OCI-LY3 (cell line): ENCODE data around the gene ZNRD2.

Source experiments
- H2AFZ ChIP-seq: fragments of 200-600, 300-600 bp; shearing (Covaris generic); 2 replicates; pipeline ENCODE4 v1.6.0; 2014; ENCODE audit warnings: antibody characterized with exemption, low read depth, low read length
- H3K27ac ChIP-seq: fragments of 200-600, 300-600 bp; sonication (generic); 2 replicates; pipeline ENCODE4 v1.5.1; 2014; ENCODE audit warnings: mild to moderate bottlenecking, low read length, moderate library complexity, mixed read lengths
- H3K27me3 ChIP-seq: fragments of 200-600, 300-600 bp; sonication (generic); 2 replicates; pipeline ENCODE4 v1.6.1; 2014; ENCODE audit warnings: low read depth, low read length, mixed read lengths
- H3K36me3 ChIP-seq: fragments of 200-600, 300-600 bp; sonication (generic); replicated peaks from 2 replicates; pipeline ENCODE3; 2014; ENCODE audit warnings: low read depth, low read length, mixed read lengths
- H3K4me1 ChIP-seq: fragments of 300-600, 200-600 bp; sonication (generic); 2 replicates; pipeline ENCODE4 v1.6.1; 2014; ENCODE audit warnings: low read length, mixed read lengths
- H3K4me2 ChIP-seq: fragments of 200-600, 300-600 bp; sonication (generic); 2 replicates; pipeline ENCODE4 v1.6.1; 2014; ENCODE audit warnings: low read length, mixed read lengths
- H3K4me3 ChIP-seq: fragments of 300-600, 200-600 bp; sonication (generic); 2 replicates; pipeline ENCODE4 v1.5.1; 2014; ENCODE audit warnings: antibody characterized with exemption, mild to moderate bottlenecking, low read length, moderate library complexity
- H3K79me2 ChIP-seq: fragments of 300-600, 200-600 bp; shearing (Covaris generic); 2 replicates; pipeline ENCODE4 v1.6.1; 2014; ENCODE audit warnings: mild to moderate bottlenecking, low read length, mixed read lengths
- H3K9ac ChIP-seq: fragments of 300-600, 200-600 bp; shearing (Covaris generic); 2 replicates; pipeline ENCODE4 v1.6.0; 2014; ENCODE audit warnings: mild to moderate bottlenecking, low read length, moderate library complexity
- H3K9me3 ChIP-seq: fragments of 200-600, 300-600 bp; shearing (Covaris generic); 2 replicates; pipeline ENCODE4 v1.6.1; 2014; ENCODE audit warnings: low read length, mixed read lengths; ENCODE audit not compliant: insufficient read depth
- H4K20me1 ChIP-seq: fragments of 200-600, 300-600 bp; sonication (generic); 2 replicates; pipeline ENCODE4 v1.6.1; 2016; ENCODE audit warnings: low read length, mixed read lengths; ENCODE audit not compliant: insufficient read depth
- EZH2phosphoT487 ChIP-seq: fragments of 200-600 bp; shearing (Covaris generic); IDR thresholded peaks from 2 replicates; pipeline ENCODE4 v1.6.1; 2018; ENCODE audit warnings: antibody characterized with exemption, mixed run types, low read depth
- TF ChIP-seq, protein P1 (sequence below): fragments of 200-600, 300-600 bp; sonication (generic); IDR thresholded peaks from 2 replicates; pipeline ENCODE4 v1.5.1; 2014; ENCODE audit warnings: antibody characterized with exemption, low read length, low read depth

Gene ZNRD2

DNA sequence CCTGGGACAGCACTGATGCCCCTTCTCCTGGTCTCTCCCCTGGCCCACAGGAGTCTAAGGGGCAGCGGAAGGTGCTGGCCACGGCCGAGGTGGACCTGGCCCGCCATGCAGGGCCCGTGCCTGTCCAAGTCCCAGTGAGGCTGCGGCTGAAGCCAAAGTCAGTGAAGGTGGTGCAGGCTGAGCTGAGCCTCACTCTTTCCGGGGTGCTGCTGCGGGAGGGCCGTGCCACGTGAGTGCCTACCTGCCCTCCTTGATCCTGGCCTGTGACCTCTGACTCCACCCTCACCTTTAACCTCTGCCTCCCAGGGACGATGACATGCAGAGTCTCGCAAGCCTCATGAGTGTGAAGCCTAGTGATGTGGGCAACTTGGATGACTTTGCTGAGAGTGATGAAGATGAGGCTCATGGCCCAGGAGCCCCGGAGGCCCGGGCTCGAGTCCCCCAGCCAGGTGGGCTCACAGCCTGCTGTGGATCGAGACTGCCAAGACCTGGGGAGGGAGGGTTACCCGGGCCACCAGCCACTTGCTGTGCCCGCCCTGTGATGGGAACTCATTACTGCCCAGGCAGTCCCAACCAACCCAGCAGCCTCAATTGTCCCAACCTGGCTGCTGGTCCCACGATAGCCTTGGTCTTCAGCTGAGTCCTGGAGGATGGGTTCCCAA is 9.9 kb downstream of the ZNRD2 start:
- TF ChIP-seq, protein P1, sequence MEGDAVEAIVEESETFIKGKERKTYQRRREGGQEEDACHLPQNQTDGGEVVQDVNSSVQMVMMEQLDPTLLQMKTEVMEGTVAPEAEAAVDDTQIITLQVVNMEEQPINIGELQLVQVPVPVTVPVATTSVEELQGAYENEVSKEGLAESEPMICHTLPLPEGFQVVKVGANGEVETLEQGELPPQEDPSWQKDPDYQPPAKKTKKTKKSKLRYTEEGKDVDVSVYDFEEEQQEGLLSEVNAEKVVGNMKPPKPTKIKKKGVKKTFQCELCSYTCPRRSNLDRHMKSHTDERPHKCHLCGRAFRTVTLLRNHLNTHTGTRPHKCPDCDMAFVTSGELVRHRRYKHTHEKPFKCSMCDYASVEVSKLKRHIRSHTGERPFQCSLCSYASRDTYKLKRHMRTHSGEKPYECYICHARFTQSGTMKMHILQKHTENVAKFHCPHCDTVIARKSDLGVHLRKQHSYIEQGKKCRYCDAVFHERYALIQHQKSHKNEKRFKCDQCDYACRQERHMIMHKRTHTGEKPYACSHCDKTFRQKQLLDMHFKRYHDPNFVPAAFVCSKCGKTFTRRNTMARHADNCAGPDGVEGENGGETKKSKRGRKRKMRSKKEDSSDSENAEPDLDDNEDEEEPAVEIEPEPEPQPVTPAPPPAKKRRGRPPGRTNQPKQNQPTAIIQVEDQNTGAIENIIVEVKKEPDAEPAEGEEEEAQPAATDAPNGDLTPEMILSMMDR, result no peak
- no peak for TF ChIP-seq EZH2phosphoT487
- peaks cover 21% of the 10 kb centered on the region for H3K36me3 ChIP-seq
- H4K20me1 ChIP-seq, result no peaks in the 10 kb centered on the region
- H3K79me2 ChIP-seq, result peaks cover 16% of the 10 kb centered on the region; the same call in 1 of the 2 replicates
- no peak overlapping the region for H3K4me2 ChIP-seq
- no peaks in the 10 kb centered on the region for H3K27me3 ChIP-seq
- H3K4me1 ChIP-seq, result peaks cover 21% of the 10 kb centered on the region
- H3K27ac ChIP-seq, result no peak overlapping the region
- H3K9ac ChIP-seq, result no peak overlapping the region
- no peaks in the 10 kb centered on the region for H3K9me3 ChIP-seq
- H2AFZ ChIP-seq, result no peak overlapping the region
- H3K4me3 ChIP-seq, result no peak overlapping the region

DNA sequence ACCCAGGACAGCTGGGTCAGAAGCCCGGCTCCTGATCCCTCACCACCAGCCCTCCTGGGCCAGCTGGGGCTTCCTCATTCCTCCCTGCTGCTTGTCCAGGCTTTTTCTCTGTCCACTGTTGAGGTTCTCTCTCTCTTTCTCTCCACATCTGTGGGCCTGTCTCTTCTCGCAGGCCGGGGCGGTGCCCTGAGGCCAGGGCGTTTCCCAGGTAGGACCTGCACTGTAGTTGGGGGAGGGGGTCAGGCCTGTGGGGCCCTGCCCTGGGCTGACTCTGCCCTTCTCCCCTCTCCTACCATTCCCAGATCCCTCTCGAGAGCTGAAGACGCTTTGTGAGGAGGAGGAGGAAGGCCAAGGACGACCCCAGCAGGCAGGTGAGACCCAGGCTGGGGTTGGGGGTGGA is 10.5 kb downstream of the ZNRD2 start:
- Histone ChIP-seq H4K20me1 (no peaks in the 10 kb centered on the region), H3K36me3 (peaks cover 24% of the 10 kb centered on the region), H3K27me3 (no peaks in the 10 kb centered on the region), H2AFZ (no peak overlapping the region), H3K4me3 (no peak overlapping the region), H3K4me1 (peaks cover 17% of the 10 kb centered on the region), H3K4me2 (no peak overlapping the region), H3K79me2 (peaks cover 16% of the 10 kb centered on the region; the same call in 1 of the 2 replicates), H3K9me3 (no peaks in the 10 kb centered on the region), H3K9ac (no peak overlapping the region), H3K27ac (no peak overlapping the region)
- no peak for TF ChIP-seq EZH2phosphoT487
- TF ChIP-seq, protein P1, result no peak

DNA sequence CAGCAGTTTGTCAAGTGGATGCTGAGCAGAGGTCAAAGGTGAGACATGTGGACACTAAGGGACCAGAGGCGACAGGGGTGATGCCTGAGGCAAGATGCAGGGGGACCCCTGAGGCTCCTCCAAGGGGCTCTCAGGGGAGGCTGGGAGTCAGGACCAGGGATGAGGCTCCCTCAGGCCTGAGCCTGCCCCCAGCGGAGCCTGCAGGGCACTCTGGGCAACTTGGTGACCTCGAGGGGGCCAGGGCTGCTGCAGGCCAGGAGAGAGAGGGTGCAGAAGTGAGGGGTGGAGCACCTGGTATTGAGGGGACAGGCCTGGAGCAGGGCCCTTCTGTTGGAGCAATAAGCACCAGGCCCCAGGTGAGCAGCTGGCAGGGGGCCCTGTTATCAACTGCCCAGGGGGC is 11.7 kb downstream of the ZNRD2 start:
- Histone ChIP-seq H2AFZ (no peak overlapping the region), H3K36me3 (peaks cover 24% of the 10 kb centered on the region), H3K4me1 (peaks cover 22% of the 10 kb centered on the region), H4K20me1 (no peaks in the 10 kb centered on the region), H3K9me3 (no peaks in the 10 kb centered on the region), H3K27me3 (no peaks in the 10 kb centered on the region), H3K4me2 (no peak overlapping the region), H3K27ac (no peak overlapping the region), H3K9ac (no peak overlapping the region), H3K79me2 (peaks cover 6% of the 10 kb centered on the region; the same call in 1 of the 2 replicates), H3K4me3 (no peak overlapping the region)
- TF ChIP-seq EZH2phosphoT487, result no peak
- TF ChIP-seq, protein P1, result no peak

DNA sequence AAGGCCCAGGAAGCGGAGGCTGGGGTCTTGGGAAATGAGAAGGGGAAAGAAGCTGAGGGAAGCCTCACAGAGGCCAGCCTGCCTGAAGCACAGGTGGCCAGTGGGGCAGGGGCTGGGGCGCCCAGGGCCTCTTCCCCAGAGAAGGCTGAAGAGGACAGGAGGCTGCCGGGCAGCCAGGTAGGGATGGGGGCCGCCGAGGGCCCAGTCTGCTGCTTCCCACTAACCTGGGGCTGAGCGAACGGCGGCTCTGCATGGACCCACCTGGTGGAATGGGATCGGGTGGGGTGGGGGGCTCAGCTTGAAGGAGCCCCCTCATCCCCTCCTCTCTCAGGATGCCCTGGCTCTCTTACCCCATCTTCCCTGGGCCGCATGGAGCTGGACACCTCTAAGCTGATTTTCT is 13.3 kb downstream of the ZNRD2 start:
- Histone ChIP-seq H3K27ac (no peak overlapping the region), H4K20me1 (no peaks in the 10 kb centered on the region), H3K9me3 (no peaks in the 10 kb centered on the region), H3K79me2 (no peaks in the 10 kb centered on the region), H3K27me3 (no peaks in the 10 kb centered on the region), H3K4me3 (no peak overlapping the region), H3K4me2 (no peak overlapping the region), H3K4me1 (peaks cover 27% of the 10 kb centered on the region), H3K9ac (no peak overlapping the region), H3K36me3 (peaks cover 24% of the 10 kb centered on the region), H2AFZ (no peak overlapping the region)
- TF ChIP-seq, protein P1, result no peak
- TF ChIP-seq EZH2phosphoT487, result no peak
